Body of pancreas (tissue), 4 donors: ENCODE measurements around the gene RBMS3.

Experiments used
- POLR2A ChIP-seq, 3 donors: fragments of 450-650 bp; IDR thresholded peaks; one replicate each; pipeline ENCODE4 v1.6.1; 2016; ENCODE audit warnings: antibody characterized with exemption in 3 of 3, mild to moderate bottlenecking in 2 of 3
- TF ChIP-seq, protein P1 (sequence below), 7 experiments: fragments of 450-650 bp in 4 of 7; fragments of 200-600 bp in 3 of 7; sonication (generic) in 3 of 7; IDR thresholded peaks; one replicate each; pipeline ENCODE4 v1.5.1; 2016 to 2019; ENCODE audit warnings: antibody characterized with exemption in 7 of 7

DNA sequence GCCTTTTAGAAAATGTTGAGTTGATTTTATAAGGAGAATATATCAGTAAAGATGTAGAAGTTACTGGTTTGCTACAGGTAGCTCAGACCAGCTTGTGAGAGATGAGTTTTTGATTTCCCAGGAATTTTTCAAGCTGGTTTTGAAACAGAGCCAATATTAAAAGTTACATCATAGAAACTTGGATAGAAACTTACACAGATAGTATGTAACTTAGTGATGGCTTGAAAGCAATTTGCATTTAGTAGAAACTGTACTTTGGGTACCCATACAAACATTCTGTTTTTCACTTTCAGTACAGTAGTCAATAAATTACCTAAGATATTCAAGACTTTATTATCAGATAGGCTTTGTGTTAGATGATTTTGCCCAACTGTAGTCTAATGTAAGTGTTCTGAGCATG, 93.4 kb downstream of the RBMS3 start:
- TF ChIP-seq POLR2A (IDR thresholded peaks at IDR 0.05): no peak
- TF ChIP-seq, protein P1, sequence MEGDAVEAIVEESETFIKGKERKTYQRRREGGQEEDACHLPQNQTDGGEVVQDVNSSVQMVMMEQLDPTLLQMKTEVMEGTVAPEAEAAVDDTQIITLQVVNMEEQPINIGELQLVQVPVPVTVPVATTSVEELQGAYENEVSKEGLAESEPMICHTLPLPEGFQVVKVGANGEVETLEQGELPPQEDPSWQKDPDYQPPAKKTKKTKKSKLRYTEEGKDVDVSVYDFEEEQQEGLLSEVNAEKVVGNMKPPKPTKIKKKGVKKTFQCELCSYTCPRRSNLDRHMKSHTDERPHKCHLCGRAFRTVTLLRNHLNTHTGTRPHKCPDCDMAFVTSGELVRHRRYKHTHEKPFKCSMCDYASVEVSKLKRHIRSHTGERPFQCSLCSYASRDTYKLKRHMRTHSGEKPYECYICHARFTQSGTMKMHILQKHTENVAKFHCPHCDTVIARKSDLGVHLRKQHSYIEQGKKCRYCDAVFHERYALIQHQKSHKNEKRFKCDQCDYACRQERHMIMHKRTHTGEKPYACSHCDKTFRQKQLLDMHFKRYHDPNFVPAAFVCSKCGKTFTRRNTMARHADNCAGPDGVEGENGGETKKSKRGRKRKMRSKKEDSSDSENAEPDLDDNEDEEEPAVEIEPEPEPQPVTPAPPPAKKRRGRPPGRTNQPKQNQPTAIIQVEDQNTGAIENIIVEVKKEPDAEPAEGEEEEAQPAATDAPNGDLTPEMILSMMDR (IDR thresholded peaks at IDR 0.05): no peak
